ENCODE data around the gene BRD3OS.

BRD3OS gene

DNA sequence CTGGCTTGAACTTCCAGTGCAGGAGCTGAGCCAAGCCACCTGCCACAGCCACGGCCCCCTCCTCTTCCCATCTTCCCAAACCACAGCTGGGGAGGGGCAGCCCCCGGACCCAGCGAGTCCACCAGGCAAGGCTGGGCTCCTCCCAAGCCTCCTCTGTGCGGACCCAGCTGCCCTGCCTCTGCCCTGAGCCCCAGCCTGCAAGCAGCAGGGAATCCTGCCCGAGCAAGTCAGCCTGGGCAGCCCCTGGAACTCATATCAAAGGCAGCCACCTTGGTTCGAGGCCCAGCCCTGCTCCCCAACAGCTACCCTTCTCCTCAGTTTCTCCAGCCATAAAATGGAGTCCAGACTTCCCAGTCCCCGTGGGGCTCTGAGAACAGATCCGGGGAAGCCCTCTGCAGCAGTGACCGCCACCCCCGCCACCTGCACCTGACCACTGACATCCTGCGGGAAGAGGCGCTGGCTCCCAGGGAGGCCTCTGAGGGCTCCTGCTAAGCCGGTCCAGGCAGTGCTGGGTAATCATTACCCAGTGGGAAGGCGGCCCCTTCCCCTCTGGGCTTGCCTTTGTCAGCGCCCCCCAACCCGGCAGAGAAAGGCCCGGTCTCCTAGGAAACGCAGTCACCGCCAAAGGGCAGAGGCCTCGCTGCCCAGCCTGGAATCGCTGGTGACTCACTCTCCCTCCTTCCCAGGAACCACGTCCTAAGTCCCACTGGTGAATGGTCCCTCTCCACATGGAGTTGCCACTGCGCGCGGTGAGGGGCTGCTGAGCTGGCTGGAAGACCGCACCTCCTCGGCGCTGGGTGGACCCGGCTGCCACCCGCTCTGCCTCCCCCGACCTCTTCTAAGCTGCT lies 34.7 kb upstream of the BRD3OS start:
- no peak for DNase-seq (ENCODE audit: low read depth, low spot score)
- peak overlapping the region; percentile 90 for H3K4me3 ChIP-seq (ENCODE audit: insufficient read length, low read depth)
- no peaks in the 10 kb centered on the region for H3K27me3 ChIP-seq (ENCODE audit: insufficient read depth, insufficient read length)
- no peaks in the 10 kb centered on the region for H3K9me3 ChIP-seq (ENCODE audit: insufficient read depth, low read length)
- H3K9ac ChIP-seq (ENCODE audit: insufficient read length, low read depth), result peak overlapping the region; percentile 93
- peaks cover 28% of the 10 kb centered on the region for H3K4me1 ChIP-seq (ENCODE audit: insufficient read depth, insufficient read length)
- H3K36me3 ChIP-seq (ENCODE audit: insufficient read depth, insufficient read length, low read length), result peaks cover 16% of the 10 kb centered on the region
- TF ChIP-seq ZNF274 (IDR thresholded peaks at IDR 0.05; ENCODE audit: low read depth, low read length) (no peak), YY1 (IDR thresholded peaks at IDR 0.05; ENCODE audit: insufficient read depth, insufficient read length) (no peak), SUZ12 (IDR thresholded peaks at IDR 0.05; ENCODE audit: extremely low read depth, insufficient read depth, insufficient read length) (no peak)

DNA sequence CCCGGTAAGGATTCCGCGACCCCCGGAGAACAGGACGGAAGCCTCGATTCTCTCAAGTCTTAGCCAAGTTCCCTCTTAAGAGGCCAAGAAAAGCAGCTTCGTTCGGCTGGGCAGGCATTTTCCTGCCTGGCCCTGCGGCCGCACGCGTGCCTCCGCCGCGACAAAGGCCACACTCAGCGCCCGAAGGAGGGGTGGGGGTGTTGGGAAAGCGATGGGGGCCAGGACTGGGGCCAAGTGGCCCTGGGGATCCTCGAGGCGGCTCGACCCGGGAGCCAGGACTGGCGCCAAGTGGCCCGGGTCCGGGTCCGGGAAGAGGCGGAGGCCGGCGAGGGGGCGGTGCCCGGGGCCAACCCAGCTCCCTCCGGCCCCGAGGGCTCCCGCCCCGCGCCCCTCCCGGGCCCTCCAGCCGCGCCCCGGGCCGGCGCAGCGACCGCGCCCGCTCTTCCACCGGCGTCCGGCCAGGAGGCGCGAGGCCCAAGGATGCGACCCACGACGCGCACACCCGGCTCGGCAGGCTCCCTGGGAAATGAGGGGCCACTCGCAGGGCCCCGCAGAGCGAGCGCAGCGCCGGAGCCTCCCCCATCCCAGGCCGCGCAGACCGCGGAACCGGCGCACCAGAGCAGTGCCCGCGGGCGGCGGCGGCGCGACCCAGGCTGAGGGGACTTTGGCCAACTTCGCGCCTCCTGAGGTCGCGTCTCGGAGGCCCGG lies 33.9 kb upstream of the BRD3OS start:
- Histone ChIP-seq H3K9me3 (ENCODE audit: insufficient read depth, low read length) (no peaks in the 10 kb centered on the region), H3K9ac (ENCODE audit: insufficient read length, low read depth) (peak overlapping the region; percentile 93), H3K4me1 (ENCODE audit: insufficient read depth, insufficient read length) (peaks cover 28% of the 10 kb centered on the region), H3K4me3 (ENCODE audit: insufficient read length, low read depth) (peak overlapping the region; percentile 90), H3K36me3 (ENCODE audit: insufficient read depth, insufficient read length, low read length) (peaks cover 14% of the 10 kb centered on the region), H3K27me3 (ENCODE audit: insufficient read depth, insufficient read length) (no peaks in the 10 kb centered on the region)
- TF ChIP-seq ZNF274 (IDR thresholded peaks at IDR 0.05; ENCODE audit: low read depth, low read length) (no peak), YY1 (IDR thresholded peaks at IDR 0.05; ENCODE audit: insufficient read depth, insufficient read length) (no peak), SUZ12 (IDR thresholded peaks at IDR 0.05; ENCODE audit: extremely low read depth, insufficient read depth, insufficient read length) (no peak)
- no peak for DNase-seq (ENCODE audit: low read depth, low spot score)

DNA sequence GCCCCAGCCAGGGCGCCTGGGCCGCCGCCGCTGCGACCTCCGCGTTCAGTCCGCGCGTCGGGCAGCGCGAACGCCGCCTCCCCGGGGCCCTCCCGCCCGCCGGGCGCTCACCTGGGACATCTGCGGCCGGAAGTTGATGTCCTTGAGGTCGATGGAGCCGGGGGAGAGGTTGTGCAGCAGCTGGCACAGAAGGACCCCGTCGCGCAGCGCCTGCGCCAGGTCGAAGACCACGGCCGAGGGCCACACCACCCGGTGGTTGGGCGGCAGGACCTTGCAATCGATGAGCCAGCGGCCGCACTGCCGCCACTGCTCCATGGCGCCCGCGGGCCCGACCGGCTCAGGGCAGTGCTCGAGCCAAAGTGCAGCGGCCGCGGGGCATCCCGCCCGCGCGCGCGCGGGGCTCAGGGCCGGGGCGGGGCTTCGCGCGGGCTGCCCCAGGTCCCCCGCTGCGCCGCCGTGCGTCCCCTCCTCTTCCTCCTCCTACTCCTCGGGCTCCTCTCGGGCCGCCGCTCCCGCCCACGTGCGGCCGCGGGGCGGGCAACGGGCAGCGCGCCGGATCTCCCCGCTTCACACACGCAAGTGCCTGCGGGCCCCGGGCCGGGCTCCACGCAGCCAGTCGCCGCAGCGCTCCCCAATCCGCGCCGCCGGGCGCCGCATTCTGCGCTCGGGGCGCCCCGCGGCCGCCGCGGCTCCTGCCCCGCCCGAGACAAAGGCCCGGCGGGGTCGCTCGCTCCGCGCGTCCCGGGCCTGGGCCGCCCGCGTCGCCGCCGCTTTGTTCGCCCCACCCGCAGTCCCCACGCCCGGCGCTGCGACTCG lies 33.1 kb upstream of the BRD3OS start, which contains the start of gene VAV2:
Gene VAV2 (minus strand): TSS at position 361 of the 816 bp plus-strand sequence. CDS start 46 bp downstream, at position 315.
- H3K9ac ChIP-seq (ENCODE audit: insufficient read length, low read depth), result peak within 1 kb of the TSS; percentile 97
- TF ChIP-seq ZNF274 (IDR thresholded peaks at IDR 0.05; ENCODE audit: low read depth, low read length) (no peak), SUZ12 (IDR thresholded peaks at IDR 0.05; ENCODE audit: extremely low read depth, insufficient read depth, insufficient read length) (no peak), YY1 (IDR thresholded peaks at IDR 0.05; ENCODE audit: insufficient read depth, insufficient read length) (no peak)
- peak within 1 kb of the TSS; percentile 90 for H3K4me3 ChIP-seq (ENCODE audit: insufficient read length, low read depth)
- no peak for DNase-seq (ENCODE audit: low read depth, low spot score)
- no peaks in the 10 kb centered on the region for H3K9me3 ChIP-seq (ENCODE audit: insufficient read depth, low read length)
- peaks cover 28% of the 10 kb centered on the region for H3K4me1 ChIP-seq (ENCODE audit: insufficient read depth, insufficient read length)
- H3K27me3 ChIP-seq (ENCODE audit: insufficient read depth, insufficient read length), result no peaks in the 10 kb centered on the region
- H3K36me3 ChIP-seq (ENCODE audit: insufficient read depth, insufficient read length, low read length), result peaks cover 12% of the 10 kb centered on the region

DNA sequence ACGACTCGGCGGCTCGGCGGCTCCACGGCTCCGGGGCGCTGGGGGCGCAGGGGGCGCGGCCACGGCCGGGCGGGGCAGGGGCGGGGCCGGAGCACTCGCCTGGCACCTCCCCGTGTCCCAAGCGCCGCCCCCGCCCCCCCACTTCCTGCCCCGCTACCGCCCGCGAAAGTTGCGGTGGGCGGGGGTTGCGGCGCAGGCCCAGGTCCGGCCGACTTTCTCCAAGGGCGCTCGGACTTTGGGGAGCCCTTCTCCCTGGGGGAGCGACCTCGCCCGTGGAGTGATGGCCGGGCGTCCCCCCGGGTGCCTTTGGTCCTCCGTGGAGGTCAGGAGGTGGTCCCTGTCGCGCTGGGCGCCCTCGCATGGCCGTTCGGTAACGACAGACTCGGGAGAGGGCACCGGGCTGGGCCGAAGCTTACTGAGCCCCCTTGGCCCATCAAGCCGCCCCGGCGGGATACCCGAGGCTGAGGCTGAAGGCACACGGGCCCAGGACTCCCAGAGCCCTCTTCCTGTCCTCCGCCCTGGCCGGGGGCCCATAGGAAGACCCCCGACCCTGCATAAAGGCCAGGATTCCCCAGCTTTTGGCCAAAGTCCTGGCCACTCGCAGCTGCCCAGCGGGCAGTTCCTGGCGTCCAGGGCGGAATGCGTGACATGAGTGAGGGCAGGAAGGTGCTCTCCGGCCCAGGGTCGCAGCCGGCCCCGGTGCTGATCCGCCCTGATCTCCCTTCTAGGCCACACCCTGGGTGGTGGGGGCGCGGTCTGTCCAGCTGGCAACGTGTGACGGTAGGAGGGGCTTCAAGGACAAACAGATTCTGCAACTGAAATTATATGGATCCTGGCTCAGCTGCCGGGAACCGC lies 32.3 kb upstream of the BRD3OS start:
- Histone ChIP-seq H3K9ac (ENCODE audit: insufficient read length, low read depth) (peak overlapping the region; percentile 97), H3K9me3 (ENCODE audit: insufficient read depth, low read length) (no peaks in the 10 kb centered on the region), H3K36me3 (ENCODE audit: insufficient read depth, insufficient read length, low read length) (peaks cover 5% of the 10 kb centered on the region), H3K27me3 (ENCODE audit: insufficient read depth, insufficient read length) (peaks cover 2% of the 10 kb centered on the region), H3K4me3 (ENCODE audit: insufficient read length, low read depth) (peak overlapping the region; percentile 90), H3K4me1 (ENCODE audit: insufficient read depth, insufficient read length) (peaks cover 25% of the 10 kb centered on the region)
- DNase-seq (ENCODE audit: low read depth, low spot score), result no peak
- TF ChIP-seq YY1 (IDR thresholded peaks at IDR 0.05; ENCODE audit: insufficient read depth, insufficient read length), result no peak

DNA sequence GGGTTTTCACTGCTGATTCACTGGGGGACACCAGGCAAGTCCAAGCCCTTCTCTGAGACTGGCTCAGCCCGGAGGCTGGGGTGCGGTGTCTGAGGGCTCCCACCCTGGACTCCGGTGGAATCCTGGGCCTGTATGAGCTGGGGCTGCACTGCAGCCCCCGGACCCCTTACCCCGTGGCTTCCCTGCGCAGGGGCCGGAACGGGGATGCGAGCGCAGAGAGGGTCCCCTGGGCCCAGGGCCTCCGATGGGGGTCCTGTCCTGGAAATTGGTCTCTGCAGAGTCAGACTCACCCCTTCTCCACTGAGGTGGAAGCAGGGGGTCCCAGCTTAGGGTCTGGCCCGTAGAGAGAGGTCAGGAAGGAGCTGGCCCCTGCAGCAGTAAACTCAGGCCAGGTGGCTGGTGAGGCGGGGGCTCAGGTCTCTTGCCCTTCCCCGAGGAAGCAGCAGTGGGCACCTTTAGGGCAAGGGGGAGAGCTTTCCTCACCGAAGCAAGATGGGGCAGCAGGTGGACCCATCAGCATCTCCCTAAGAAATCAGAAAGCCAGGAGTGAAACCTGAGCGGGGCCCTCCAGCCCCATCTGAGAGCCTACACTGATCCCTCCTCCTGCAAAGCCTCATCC lies 31.5 kb upstream of the BRD3OS start:
- H3K9me3 ChIP-seq (ENCODE audit: insufficient read depth, low read length), result no peaks in the 10 kb centered on the region
- peaks cover 2% of the 10 kb centered on the region for H3K27me3 ChIP-seq (ENCODE audit: insufficient read depth, insufficient read length)
- peaks cover 25% of the 10 kb centered on the region for H3K4me1 ChIP-seq (ENCODE audit: insufficient read depth, insufficient read length)
- peak overlapping the region; percentile 84 for H3K4me3 ChIP-seq (ENCODE audit: insufficient read length, low read depth)
- H3K9ac ChIP-seq (ENCODE audit: insufficient read length, low read depth), result peak overlapping the region; percentile 97
- no peak for DNase-seq (ENCODE audit: low read depth, low spot score)
- peaks cover 5% of the 10 kb centered on the region for H3K36me3 ChIP-seq (ENCODE audit: insufficient read depth, insufficient read length, low read length)
- no peak for TF ChIP-seq YY1 (IDR thresholded peaks at IDR 0.05; ENCODE audit: insufficient read depth, insufficient read length)
- TF ChIP-seq ZNF274 (IDR thresholded peaks at IDR 0.05; ENCODE audit: low read depth, low read length), result no peak
- no peak for TF ChIP-seq SUZ12 (IDR thresholded peaks at IDR 0.05; ENCODE audit: extremely low read depth, insufficient read depth, insufficient read length)

DNA sequence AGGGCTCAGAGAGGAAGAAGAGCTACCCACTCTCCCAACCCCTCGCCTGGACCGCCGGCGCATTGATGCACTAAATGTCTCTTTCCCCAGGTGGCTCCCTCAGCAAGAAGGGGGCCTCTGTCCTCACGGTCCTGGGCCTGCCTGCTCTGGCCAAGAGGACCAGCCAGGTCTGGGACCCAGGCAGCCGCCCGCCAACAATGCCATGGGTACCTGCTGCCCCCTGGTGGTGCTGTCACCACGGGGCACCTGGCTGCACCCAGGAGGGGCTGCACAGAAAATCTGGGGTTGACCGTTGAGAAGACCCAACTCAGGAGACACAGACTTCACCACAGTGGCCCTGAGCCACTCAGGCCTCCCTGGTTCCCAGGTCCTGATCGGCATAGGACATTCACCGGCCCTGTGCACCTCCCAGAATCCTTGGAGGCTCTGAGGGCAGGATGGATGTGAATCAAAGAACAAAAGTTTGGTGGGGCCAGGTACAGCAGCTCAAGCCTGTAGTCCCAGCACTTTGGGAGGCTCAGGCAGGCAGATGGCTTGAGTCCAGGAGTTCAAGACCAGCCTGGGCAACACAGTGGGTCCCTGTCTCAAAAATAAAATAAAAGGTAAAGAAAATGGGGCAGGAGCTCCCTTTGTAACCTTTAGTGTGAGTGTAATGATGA lies 30.8 kb upstream of the BRD3OS start:
- no peak for DNase-seq (ENCODE audit: low read depth, low spot score)
- Histone ChIP-seq H3K27me3 (ENCODE audit: insufficient read depth, insufficient read length) (peaks cover 2% of the 10 kb centered on the region), H3K4me1 (ENCODE audit: insufficient read depth, insufficient read length) (peaks cover 25% of the 10 kb centered on the region), H3K9me3 (ENCODE audit: insufficient read depth, low read length) (no peaks in the 10 kb centered on the region), H3K9ac (ENCODE audit: insufficient read length, low read depth) (peak overlapping the region; percentile 63), H3K4me3 (ENCODE audit: insufficient read length, low read depth) (no peak overlapping the region), H3K36me3 (ENCODE audit: insufficient read depth, insufficient read length, low read length) (peaks cover 5% of the 10 kb centered on the region)
- TF ChIP-seq ZNF274 (IDR thresholded peaks at IDR 0.05; ENCODE audit: low read depth, low read length) (no peak), YY1 (IDR thresholded peaks at IDR 0.05; ENCODE audit: insufficient read depth, insufficient read length) (no peak), SUZ12 (IDR thresholded peaks at IDR 0.05; ENCODE audit: extremely low read depth, insufficient read depth, insufficient read length) (no peak)

All from NT2/D1 (cell line).